B cell (primary cell): ENCODE results near the gene IGF1R.

Experiments used
- CTCF ChIP-seq: fragments of 200-600 bp; IDR thresholded peaks from one replicate; pipeline ENCODE4 v1.8.0; 2022; ENCODE audit warnings: antibody characterized with exemption, mild to moderate bottlenecking
- EZH2 ChIP-seq: IDR thresholded peaks from 2 replicates; pipeline ENCODE4 v1.6.1; 2012; ENCODE audit warnings: borderline replicate concordance, low read depth, mild to moderate bottlenecking, moderate library complexity, low read length; ENCODE audit not compliant: insufficient read depth, poor library complexity, severe bottlenecking

GRCh38 chr15:98651036-98651481 is 2.7 kb downstream of the IGF1R start:
- TF ChIP-seq CTCF (no peak), EZH2 (no peak)
